Effector memory CD8-positive, alpha-beta T cell (primary cell): ENCODE data around the gene STK25.
A peak's percentile ranks its signal among the peaks of the same experiment; 100 is the strongest.
"Not testable (repeated sequence)": the region's sequence is repeated elsewhere in the genome, so short reads cannot be mapped to it uniquely, and the experiment has no call there.

Source experiments
- ATAC-seq: fragments of 150-1000 bp; cut with Tn5 transposase; replicated peaks from 2 replicates; pipeline ENCODE4 v1.10.0; 2021; ENCODE audit warnings: mild to moderate bottlenecking, moderate library complexity
- DNase-seq, 3 experiments: peaks; one replicate each; pipeline ENCODE4 v3.0.0; 2021
- H3K27ac Mint-ChIP-seq, 2 donors: one replicate each; pipeline ENCODE4 v1.8.0; 2022; ENCODE audit warnings: mild to moderate bottlenecking in 2 of 2, mixed read lengths in 2 of 2, moderate library complexity in 2 of 2
- H3K27me3 Mint-ChIP-seq, 2 donors: one replicate each; pipeline ENCODE4 v1.8.0; 2022; ENCODE audit warnings: mixed read lengths in 2 of 2
- H3K36me3 Mint-ChIP-seq: one replicate; pipeline ENCODE4 v1.8.0; 2022; ENCODE audit warnings: mild to moderate bottlenecking, moderate library complexity, mixed read lengths; ENCODE audit not compliant: insufficient read depth
- H3K4me1 Mint-ChIP-seq, 2 donors: one replicate each; pipeline ENCODE4 v1.8.0; 2022; ENCODE audit warnings: low read depth in 2 of 2, mixed read lengths in 2 of 2
- H3K4me3 Mint-ChIP-seq, 2 donors: one replicate each; pipeline ENCODE4 v1.8.0; 2022; ENCODE audit warnings: mild to moderate bottlenecking in 2 of 2, mixed read lengths in 2 of 2, moderate library complexity in 2 of 2
- H3K9me3 Mint-ChIP-seq, 2 donors: one replicate each; pipeline ENCODE4 v1.8.0; 2022; ENCODE audit warnings: mixed read lengths in 2 of 2

The STK25 gene

GRCh38 chr2:241467777-241468475 lies 40.5 kb downstream of the STK25 start:
- H3K27ac Mint-ChIP-seq = no peak overlapping the region
- H3K4me1 Mint-ChIP-seq = peaks cover 0 to 4% of the 10 kb centered on the region in 2 donors
- H3K36me3 Mint-ChIP-seq = no peaks in the 10 kb centered on the region
- no peak overlapping the region for H3K4me3 Mint-ChIP-seq
- ATAC-seq = no peak
- peaks cover 8 to 19% of the 10 kb centered on the region in 2 donors for H3K27me3 Mint-ChIP-seq
- H3K9me3 Mint-ChIP-seq = no peaks in the 10 kb centered on the region
- no peak for DNase-seq

GRCh38 chr2:241466230-241466629 lies 42.2 kb downstream of the STK25 start:
- DNase-seq (no peak), ATAC-seq (no peak)
- H3K36me3 Mint-ChIP-seq = no peaks in the 10 kb centered on the region
- peaks cover 0 to 6% of the 10 kb centered on the region in 2 donors for H3K27me3 Mint-ChIP-seq
- no peaks in the 10 kb centered on the region for H3K4me1 Mint-ChIP-seq
- H3K4me3 Mint-ChIP-seq = no peak overlapping the region
- no peaks in the 10 kb centered on the region for H3K9me3 Mint-ChIP-seq
- no peak overlapping the region for H3K27ac Mint-ChIP-seq

GRCh38 chr2:241465543-241465942 lies 42.8 kb downstream of the STK25 start:
- no peaks in the 10 kb centered on the region for H3K36me3 Mint-ChIP-seq
- DNase-seq = no peak
- no peaks in the 10 kb centered on the region for H3K9me3 Mint-ChIP-seq
- peaks cover 0 to 6% of the 10 kb centered on the region in 2 donors for H3K27me3 Mint-ChIP-seq
- no peaks in the 10 kb centered on the region for H3K4me1 Mint-ChIP-seq
- no peak overlapping the region for H3K27ac Mint-ChIP-seq
- no peak for ATAC-seq
- no peak overlapping the region for H3K4me3 Mint-ChIP-seq

- H3K27me3 Mint-ChIP-seq = peaks cover 0 to 6% of the 10 kb centered on the region in 2 donors
- no peaks in the 10 kb centered on the region for H3K9me3 Mint-ChIP-seq
- no peak overlapping the region for H3K27ac Mint-ChIP-seq
- ATAC-seq (no peak), DNase-seq (no peak)
- H3K4me3 Mint-ChIP-seq = no peak overlapping the region
- no peaks in the 10 kb centered on the region for H3K4me1 Mint-ChIP-seq
- H3K36me3 Mint-ChIP-seq = no peaks in the 10 kb centered on the region
Observed at GRCh38 chr2:241463276-241464135, 44.9 kb downstream of the STK25 start.

GRCh38 chr2:241461693-241462677 lies 46.4 kb downstream of the STK25 start:
- Mint-ChIP-seq H3K27me3 (no peaks in the 10 kb centered on the region), H3K9me3 (no peaks in the 10 kb centered on the region), H3K36me3 (peaks cover 2% of the 10 kb centered on the region), H3K27ac (peak overlapping the region in 1 of 2 donors; percentile 68), H3K4me1 (no peaks in the 10 kb centered on the region), H3K4me3 (no peak overlapping the region)
- ATAC-seq (no peak), DNase-seq (no peak)

GRCh38 chr2:241460631-241461030 lies 47.8 kb downstream of the STK25 start:
- Mint-ChIP-seq H3K36me3 (peaks cover 2% of the 10 kb centered on the region), H3K9me3 (no peaks in the 10 kb centered on the region), H3K4me1 (no peaks in the 10 kb centered on the region), H3K27ac (no peak overlapping the region), H3K27me3 (peaks cover 0 to 8% of the 10 kb centered on the region in 2 donors), H3K4me3 (no peak overlapping the region)
- no peak for DNase-seq
- no peak for ATAC-seq

GRCh38 chr2:241459520-241459919 lies 48.9 kb downstream of the STK25 start:
- Mint-ChIP-seq H3K27me3 (peaks cover 0 to 8% of the 10 kb centered on the region in 2 donors), H3K27ac (no peak overlapping the region), H3K4me1 (no peaks in the 10 kb centered on the region), H3K9me3 (no peaks in the 10 kb centered on the region), H3K36me3 (peaks cover 2% of the 10 kb centered on the region), H3K4me3 (no peak overlapping the region)
- DNase-seq = no peak
- no peak for ATAC-seq

- Mint-ChIP-seq H3K9me3 (no peaks in the 10 kb centered on the region), H3K36me3 (peaks cover 2% of the 10 kb centered on the region), H3K27me3 (peaks cover 0 to 8% of the 10 kb centered on the region in 2 donors), H3K4me3 (no peak overlapping the region), H3K27ac (no peak overlapping the region), H3K4me1 (no peaks in the 10 kb centered on the region)
- DNase-seq (no peak), ATAC-seq (no peak)
Observed at GRCh38 chr2:241458687-241459086, 49.7 kb downstream of the STK25 start.

- no peak for ATAC-seq
- DNase-seq = no peak
- no peaks in the 10 kb centered on the region for H3K4me1 Mint-ChIP-seq
- no peak overlapping the region for H3K4me3 Mint-ChIP-seq
- no peaks in the 10 kb centered on the region for H3K9me3 Mint-ChIP-seq
- peaks cover 2% of the 10 kb centered on the region for H3K36me3 Mint-ChIP-seq
- H3K27ac Mint-ChIP-seq = no peak overlapping the region
- H3K27me3 Mint-ChIP-seq = peaks cover 0 to 8% of the 10 kb centered on the region in 2 donors
Observed at GRCh38 chr2:241456546-241456945, 51.8 kb downstream of the STK25 start.

- Mint-ChIP-seq H3K4me3 (no peak overlapping the region), H3K9me3 (no peaks in the 10 kb centered on the region), H3K36me3 (peaks cover 2% of the 10 kb centered on the region), H3K27ac (no peak overlapping the region), H3K27me3 (peaks cover 0 to 8% of the 10 kb centered on the region in 2 donors), H3K4me1 (no peaks in the 10 kb centered on the region)
- DNase-seq (no peak), ATAC-seq (no peak)
Observed at GRCh38 chr2:241454837-241455485, 53.4 kb downstream of the STK25 start.

- H3K27ac Mint-ChIP-seq, H3K36me3 Mint-ChIP-seq, H3K4me1 Mint-ChIP-seq, H3K9me3 Mint-ChIP-seq, H3K27me3 Mint-ChIP-seq, DNase-seq, H3K4me3 Mint-ChIP-seq, ATAC-seq: not testable (repeated sequence)
Observed at GRCh38 chr2:241453919-241454318, 54.5 kb downstream of the STK25 start.

- Mint-ChIP-seq H3K4me3 (no peak overlapping the region), H3K27me3 (peaks cover 5 to 16% of the 10 kb centered on the region in 2 donors), H3K36me3 (no peaks in the 10 kb centered on the region), H3K27ac (no peak overlapping the region), H3K9me3 (no peaks in the 10 kb centered on the region), H3K4me1 (peaks cover 0 to 4% of the 10 kb centered on the region in 2 donors)
- ATAC-seq (no peak), DNase-seq (no peak)
Observed at GRCh38 chr2:241451840-241452506, 56.4 kb downstream of the STK25 start.
